ENCODE data around the gene ASAH2.

DNA sequence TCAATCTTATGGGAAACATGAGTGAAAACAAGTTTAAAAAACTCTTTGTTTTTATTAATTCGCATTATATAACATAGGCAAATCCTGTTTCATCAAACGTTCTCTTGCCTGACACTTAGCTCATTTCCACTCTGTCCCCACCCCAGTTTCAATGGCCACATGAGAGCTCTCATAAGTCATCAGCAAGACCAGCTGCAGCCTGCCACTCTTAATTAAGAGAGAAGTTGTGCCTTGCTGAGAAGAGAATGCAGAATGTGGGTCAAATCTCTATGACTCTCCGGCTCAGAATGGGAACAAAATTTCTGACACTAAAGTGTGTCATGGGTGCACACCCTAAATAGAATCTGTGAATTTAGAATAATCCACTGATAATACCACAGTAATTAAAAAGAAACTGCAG lies 39.6 kb downstream of the ASAH2 start:
- TF ChIP-seq BHLHE40 (IDR thresholded peaks at IDR 0.05; ENCODE audit: borderline replicate concordance) (no peak), TARDBP (IDR thresholded peaks at IDR 0.05) (no peak), FOXM1 (IDR thresholded peaks at IDR 0.05; ENCODE audit: borderline replicate concordance) (no peak), FOXK2 (IDR thresholded peaks at IDR 0.05) (no peak), SUZ12 (IDR thresholded peaks at IDR 0.05) (no peak), SP1 (IDR thresholded peaks at IDR 0.05) (no peak), FOXA1 (IDR thresholded peaks at IDR 0.05) (no peak)
